A549 (cell line): ENCODE results near the gene KSR2. TPM values are rescaled to one million over a fixed set of nuclear protein-coding genes. Genes with fewer than 3 reads are reported as not detected.

Experiments used
- ATAC-seq, 2 experiments: fragments of 200-7000 bp in 1 of 2; fragments of >200 bp in 1 of 2; cut with Nextera tagmentation in 1 of 2; cut with Tn5 transposase in 1 of 2; 3 replicates each; pipeline versions ENCODE4 v1.8.0 to v1.9.1; 2018 to 2020; ENCODE audit warnings: mild to moderate bottlenecking in 1 of 2, moderate library complexity in 1 of 2
- CTCF ChIA-PET: fragments of 300-600 bp; sonication (Branson Sonifier 250); formaldehyde crosslinking; extraction: SDS; loops from one replicate; lab custom pipeline; 2021; ENCODE audit warnings: antibody characterized with exemption, inconsistent platforms; lab: Yijun Ruan, JAX
- POLR2A ChIA-PET: fragments of 350-600 bp; formaldehyde crosslinking; extraction: SDS; loops from one replicate; lab custom pipeline; 2021; ENCODE audit warnings: antibody characterized with exemption, inconsistent platforms; lab: Yijun Ruan, JAX
- DNase-seq, 2 experiments: peaks; one replicate each; pipeline versions ENCODE4 v3.0.0 to v3.0.0-alpha.2; 2011 to 2016; ENCODE audit warnings: low read depth in 1 of 2, low spot score in 1 of 2
- FAIRE-seq: peaks from 2 replicates; lab custom pipeline; 2011; peaks lifted over from hg19 to GRCh38; lab: Jason Lieb, UNC
- H3K27ac ChIP-seq, 2 experiments: fragments of >200 bp; sonication (Bioruptor Twin); formaldehyde crosslinking; 3 replicates each; pipeline ENCODE4 v1.5.1; 2016 to 2017
- H3K4me1 ChIP-seq: fragments of >200 bp; sonication (Bioruptor Twin); formaldehyde crosslinking; 3 replicates; pipeline ENCODE4 v1.6.1; 2016
- H3K4me2 ChIP-seq: fragments of >200 bp; sonication (Bioruptor Twin); formaldehyde crosslinking; 3 replicates; pipeline ENCODE4 v1.6.1; 2016
- H3K4me3 ChIP-seq: fragments of >200 bp; sonication (Bioruptor Twin); formaldehyde crosslinking; 3 replicates; pipeline ENCODE4 v1.5.1; 2016
- H3K9me3 ChIP-seq: fragments of >200 bp; sonication (Bioruptor Twin); formaldehyde crosslinking; 3 replicates; pipeline ENCODE4 v1.6.1; 2016
- CBX2 ChIP-seq: fragments of 200-600 bp; sonication (generic); IDR thresholded peaks from 2 replicates; pipeline ENCODE4 v1.6.1; 2016; ENCODE audit warnings: low read depth, mild to moderate bottlenecking, borderline replicate concordance
- CEBPB ChIP-seq, 2 experiments: fragments of >200 bp in 1 of 2; sonication (Bioruptor Twin) in 1 of 2; formaldehyde crosslinking in 1 of 2; IDR thresholded peaks; 2 replicates each; pipeline ENCODE4 v1.6.1; 2012 to 2016
- CHD2 ChIP-seq: fragments of 150-350 bp; IDR thresholded peaks from 2 replicates; pipeline ENCODE4 v1.6.1; 2014; ENCODE audit warnings: low read length; ENCODE audit not compliant: partially characterized antibody
- EHMT2 ChIP-seq: fragments of 200-600 bp; sonication (generic); IDR thresholded peaks from 2 replicates; pipeline ENCODE4 v1.6.1; 2016; ENCODE audit warnings: antibody characterized with exemption, low read depth, mild to moderate bottlenecking, moderate library complexity
- EP300 ChIP-seq, 2 experiments: fragments of >200 bp; sonication (Bioruptor Twin); formaldehyde crosslinking; IDR thresholded peaks; 2 replicates in 1 of 2; 3 replicates in 1 of 2; pipeline ENCODE4 v1.6.1; 2016 to 2017
- FOXS1 ChIP-seq: fragments of 250-450 bp; sonication (Bioruptor Pico); IDR thresholded peaks from 2 replicates; pipeline ENCODE4 v1.5.0; 2020; ENCODE audit warnings: mild to moderate bottlenecking, moderate library complexity
- HEYL ChIP-seq: fragments of 250-450 bp; sonication (Bioruptor Pico); IDR thresholded peaks from 2 replicates; pipeline ENCODE4 v1.8.0; 2021; ENCODE audit warnings: mild to moderate bottlenecking, moderate library complexity
- HOXB5 ChIP-seq: fragments of 250-450 bp; sonication (Bioruptor Pico); IDR thresholded peaks from 2 replicates; pipeline ENCODE4 v1.5.0; 2020; ENCODE audit warnings: mild to moderate bottlenecking, moderate library complexity
- JUN ChIP-seq, 2 experiments: fragments of >200 bp; sonication (Bioruptor Twin); formaldehyde crosslinking; IDR thresholded peaks; 2 replicates in 1 of 2; 3 replicates in 1 of 2; pipeline ENCODE4 v1.6.1; 2016 to 2017
- JUNB ChIP-seq: fragments of >200 bp; sonication (Bioruptor Twin); formaldehyde crosslinking; IDR thresholded peaks from 2 replicates; pipeline ENCODE4 v1.6.1; 2016
- MAFK ChIP-seq: fragments of 450-650 bp; IDR thresholded peaks from 2 replicates; pipeline ENCODE4 v1.6.1; 2014; ENCODE audit not compliant: partially characterized antibody
- MAX ChIP-seq: IDR thresholded peaks from 2 replicates; pipeline ENCODE4 v1.6.1; 2012
- NPAS2 ChIP-seq: fragments of 250-450 bp; sonication (Bioruptor Pico); IDR thresholded peaks from 2 replicates; pipeline ENCODE4 v1.8.0; 2022; ENCODE audit warnings: mild to moderate bottlenecking, moderate library complexity, borderline replicate concordance
- NR3C1 ChIP-seq: fragments of >200 bp; sonication (Bioruptor Twin); formaldehyde crosslinking; IDR thresholded peaks from 3 replicates; pipeline ENCODE4 v1.6.1; 2017
- PHF8 ChIP-seq: fragments of 200-600 bp; sonication (generic); IDR thresholded peaks from 2 replicates; pipeline ENCODE4 v1.6.1; 2016; ENCODE audit warnings: low read depth, mild to moderate bottlenecking, antibody characterized with exemption, moderate library complexity, borderline replicate concordance
- POLR2A ChIP-seq: IDR thresholded peaks from 2 replicates; pipeline ENCODE4 v1.6.1; 2012; ENCODE audit warnings: mild to moderate bottlenecking, low read length
- POLR2AphosphoS2 ChIP-seq: conservative IDR thresholded peaks from 2 replicates; pipeline ENCODE4 v1.6.1; 2012; ENCODE audit warnings: low read length, improper control_type of control experiment, inconsistent platforms
- RAD21 ChIP-seq, 2 experiments: fragments of >200 bp in 1 of 2; sonication (Bioruptor Twin) in 1 of 2; formaldehyde crosslinking in 1 of 2; IDR thresholded peaks in 1 of 2; conservative IDR thresholded peaks in 1 of 2; 2 replicates in 1 of 2; 3 replicates in 1 of 2; pipeline ENCODE4 v1.6.1; 2012 to 2018; ENCODE audit warnings: inconsistent platforms in 1 of 2
- TFCP2L1 ChIP-seq: fragments of 250-450 bp; sonication (Bioruptor Pico); IDR thresholded peaks from 2 replicates; pipeline ENCODE4 v1.5.0; 2021; ENCODE audit warnings: mild to moderate bottlenecking
- ZC3H11A ChIP-seq: fragments of 450-650 bp; IDR thresholded peaks from 2 replicates; pipeline ENCODE4 v1.6.1; 2014; ENCODE audit warnings: antibody characterized with exemption, mild to moderate bottlenecking
- ZSCAN20 ChIP-seq: fragments of 250-450 bp; sonication (Bioruptor Pico); IDR thresholded peaks from 2 replicates; pipeline ENCODE4 v1.8.0; 2022; ENCODE audit warnings: mild to moderate bottlenecking, moderate library complexity
- WGBS: methylation state at CpG from one replicate; pipeline ENCODE4 v1.1.6; 2017; ENCODE audit errors: missing lambda C conversion rate; 5-methylcytosine and 5-hydroxymethylcytosine counted together
- polyA plus RNA-seq, 4 experiments: library from polyadenylated mRNA; depleted of rRNA in 3 of 4; stranded (reverse); fragments of >200 nt; fragmentation: RNase III in 1 of 4; extraction: RNeasy Plus Mini Kit Qiagen cat#74134 plus additional on column Dnase treatment in 1 of 4; gene quantifications; 2 replicates in 3 of 4; 3 replicates in 1 of 4; pipeline ENCODE4 v1.2.3, GENCODE V29; 2011 to 2017
- TF ChIP-seq, protein P1 (sequence below): fragments of >200 bp; sonication (Bioruptor Twin); formaldehyde crosslinking; IDR thresholded peaks from 3 replicates; pipeline ENCODE4 v1.6.1; 2016

KSR2 gene
- polyA plus RNA-seq, 2 of the 4 experiments (the other 2 are of a cell fraction) = 0.37 to 1.2 TPM

GRCh38 chr12:117890644-117891043 lies 78.1 kb downstream of the KSR2 start:
- H3K4me1 ChIP-seq = no peaks in the 10 kb centered on the region
- POLR2A ChIA-PET = no interaction called here
- TF ChIP-seq POLR2AphosphoS2 = no peak
- 0 out of 4 replicates have a peak, but pooled peaks have one; percentile 17 to 19 for TF ChIP-seq CEBPB (IDR thresholded peaks at IDR 0.05)
- WGBS = 23% methylated on average over 2 of the region's 2 CpGs
- H3K9me3 ChIP-seq = no peaks in the 10 kb centered on the region
- no peak overlapping the region for H3K4me2 ChIP-seq
- no peak overlapping the region for H3K27ac ChIP-seq
- FAIRE-seq = no peak
- CTCF ChIA-PET = interaction anchor here (0.7 to 2.4 kb wide), 3 partner anchors 16 to 144 kb away, joined by 3 to 10 read pairs (median 6); no protein-coding TSS in a partner anchor
- no peak for ATAC-seq
- DNase-seq = no peak
- H3K4me3 ChIP-seq = no peak overlapping the region

GRCh38 chr12:117890137-117890536 lies 78.7 kb downstream of the KSR2 start:
- H3K4me1 ChIP-seq = no peaks in the 10 kb centered on the region
- FAIRE-seq (no peak), ATAC-seq (peak; percentile 89 to 96), DNase-seq (peak; percentile 34 to 40)
- no peak overlapping the region for H3K4me3 ChIP-seq
- POLR2A ChIA-PET = no interaction called here
- no peak overlapping the region for H3K4me2 ChIP-seq
- no peak overlapping the region for H3K27ac ChIP-seq
- CTCF ChIA-PET = interaction anchor here (0.7 to 2.4 kb wide), 4 partner anchors 13 to 145 kb away, joined by 3 to 10 read pairs (median 4); no protein-coding TSS in a partner anchor
- TF ChIP-seq CEBPB (IDR thresholded peaks at IDR 0.05) = no peak
- TF ChIP-seq RAD21 (conservative IDR thresholded peaks at IDR 0.05 in 1 of 2, IDR thresholded peaks at IDR 0.05 in 1 of 2) = peak in 1 of 2 experiments; percentile 30; a peak in 1 of 5 replicates
- H3K9me3 ChIP-seq = no peaks in the 10 kb centered on the region
- 31% methylated on average over 2 of the region's 2 CpGs for whole genome bisulfite sequencing

DNA sequence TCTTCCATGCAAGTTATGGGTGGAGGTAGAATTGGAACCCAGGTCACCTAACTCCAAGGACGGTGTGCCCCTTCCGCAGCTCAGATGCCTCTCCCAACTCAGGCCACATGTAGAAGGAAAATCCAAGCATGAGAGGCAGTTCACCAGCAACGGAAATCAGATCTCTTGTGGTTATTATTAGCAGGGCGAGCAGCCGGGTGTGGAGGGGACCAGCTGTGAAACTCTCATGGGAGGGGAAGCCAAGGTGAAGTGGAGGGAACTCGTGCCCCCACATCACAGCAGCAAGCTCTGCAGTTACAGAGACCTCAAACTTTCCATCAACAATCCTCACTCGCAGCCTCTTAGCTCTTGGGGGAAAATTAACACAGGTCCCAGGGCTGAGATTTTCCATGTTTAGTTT lies 79.7 kb downstream of the KSR2 start:
- FAIRE-seq (no peak), ATAC-seq (no peak)
- Histone ChIP-seq H3K4me2 (no peak overlapping the region), H3K27ac (no peak overlapping the region), H3K4me1 (no peaks in the 10 kb centered on the region)
- CTCF ChIA-PET = interaction anchor here (0.6 to 2.4 kb wide), 4 partner anchors 9 to 146 kb away, joined by 3 to 10 read pairs (median 4); no protein-coding TSS in a partner anchor
- POLR2A ChIA-PET = no interaction called here
- TF ChIP-seq TFCP2L1 (CRISPR knock-in tag) (no peak), JUN (IDR thresholded peaks at IDR 0.05) (no peak), EHMT2 (no peak), HEYL (CRISPR knock-in tag) (no peak), HOXB5 (CRISPR knock-in tag) (no peak), MAFK (no peak), FOXS1 (no peak), CBX2 (no peak), ZC3H11A (no peak), MAX (no peak), CHD2 (no peak), NR3C1 (no peak), PHF8 (no peak), ZSCAN20 (CRISPR knock-in tag) (no peak), NPAS2 (CRISPR knock-in tag) (no peak), POLR2A (no peak)
- TF ChIP-seq, protein P1, sequence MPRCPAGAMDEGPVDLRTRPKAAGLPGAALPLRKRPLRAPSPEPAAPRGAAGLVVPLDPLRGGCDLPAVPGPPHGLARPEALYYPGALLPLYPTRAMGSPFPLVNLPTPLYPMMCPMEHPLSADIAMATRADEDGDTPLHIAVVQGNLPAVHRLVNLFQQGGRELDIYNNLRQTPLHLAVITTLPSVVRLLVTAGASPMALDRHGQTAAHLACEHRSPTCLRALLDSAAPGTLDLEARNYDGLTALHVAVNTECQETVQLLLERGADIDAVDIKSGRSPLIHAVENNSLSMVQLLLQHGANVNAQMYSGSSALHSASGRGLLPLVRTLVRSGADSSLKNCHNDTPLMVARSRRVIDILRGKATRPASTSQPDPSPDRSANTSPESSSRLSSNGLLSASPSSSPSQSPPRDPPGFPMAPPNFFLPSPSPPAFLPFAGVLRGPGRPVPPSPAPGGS = no peak
- TF ChIP-seq, all 56 proteins: peak for 0
- Histone ChIP-seq H3K9me3 (no peaks in the 10 kb centered on the region), H3K4me3 (no peak overlapping the region)
- WGBS = 31% methylated on average over 7 of the region's 7 CpGs
- no peak for DNase-seq

DNA sequence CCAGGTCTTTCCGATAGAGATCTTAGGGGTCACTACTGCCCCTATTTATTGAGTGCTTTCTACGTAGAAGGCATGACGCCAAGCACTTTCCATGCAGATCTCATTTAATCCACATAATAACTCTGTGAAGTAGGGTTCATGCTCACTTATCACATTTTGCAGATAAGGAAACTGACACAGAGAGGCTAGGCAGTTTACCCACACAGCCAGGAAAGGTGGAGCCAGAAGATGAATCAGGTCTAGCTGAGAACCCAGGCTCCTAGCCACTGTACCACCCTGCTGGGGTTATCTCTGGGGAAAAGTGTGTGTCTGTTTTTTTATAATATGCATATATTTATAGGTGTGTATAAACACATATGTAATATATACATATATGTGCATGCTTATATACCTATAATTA lies 83.6 kb downstream of the KSR2 start:
- no peak overlapping the region for H3K27ac ChIP-seq
- ATAC-seq = no peak

More for the DNA sequence above, 83.6 kb downstream of the KSR2 start:
- no peaks in the 10 kb centered on the region for H3K4me1 ChIP-seq
- no peak overlapping the region for H3K4me2 ChIP-seq
- ChIA-PET POLR2A (no interaction called here), CTCF (interaction anchor here (1.2 to 4.1 kb wide), 2 partner anchors 9 to 10 kb away, joined by 6 to 29 read pairs; no protein-coding TSS in a partner anchor)
- FAIRE-seq (no peak), DNase-seq (no peak)
- TF ChIP-seq MAX = no peak
- no peak for TF ChIP-seq CBX2
- TF ChIP-seq, protein P1 = no peak
- no peak for TF ChIP-seq JUNB
- no peak for TF ChIP-seq EP300 (IDR thresholded peaks at IDR 0.05)
- H3K4me3 ChIP-seq = no peak overlapping the region
- H3K9me3 ChIP-seq = no peaks in the 10 kb centered on the region
- 74% methylated on average over 3 of the region's 3 CpGs for WGBS
